Nephron (organoid): ENCODE data around the gene KLHL22.
"Not testable (repeated sequence)": the region's sequence is repeated elsewhere in the genome, so short reads cannot be mapped to it uniquely, and the experiment has no call there.

Experiments used
- H3K27ac Mint-ChIP-seq, 3 experiments: 2 replicates each; pipeline ENCODE4 v1.8.0; 2020; ENCODE audit warnings: mixed read lengths in 3 of 3, mild to moderate bottlenecking in 2 of 3, moderate library complexity in 1 of 3
- H3K27me3 Mint-ChIP-seq: 2 replicates; pipeline ENCODE4 v1.8.0; 2021; ENCODE audit warnings: low read depth, mild to moderate bottlenecking, moderate library complexity, mixed read lengths
- H3K36me3 Mint-ChIP-seq: 2 replicates; pipeline ENCODE4 v1.8.0; 2020; ENCODE audit warnings: low read depth, mixed read lengths
- H3K4me1 Mint-ChIP-seq: 2 replicates; pipeline ENCODE4 v1.8.0; 2020; ENCODE audit warnings: mixed read lengths
- H3K4me3 Mint-ChIP-seq, 3 experiments: 2 replicates each; pipeline ENCODE4 v1.8.0; 2020; ENCODE audit warnings: mild to moderate bottlenecking in 3 of 3, mixed read lengths in 3 of 3, moderate library complexity in 2 of 3
- H3K9me3 Mint-ChIP-seq: 2 replicates; pipeline ENCODE4 v1.8.0; 2020; ENCODE audit warnings: mixed read lengths
- CTCF ChIP-seq, 3 experiments: fragments of 200-600 bp; sonication (generic); IDR thresholded peaks; one replicate each; pipeline ENCODE4 v1.5.0; 2021; ENCODE audit warnings: antibody characterized with exemption in 3 of 3; ENCODE audit not compliant: unreplicated experiment in 3 of 3

The KLHL22 gene

DNA sequence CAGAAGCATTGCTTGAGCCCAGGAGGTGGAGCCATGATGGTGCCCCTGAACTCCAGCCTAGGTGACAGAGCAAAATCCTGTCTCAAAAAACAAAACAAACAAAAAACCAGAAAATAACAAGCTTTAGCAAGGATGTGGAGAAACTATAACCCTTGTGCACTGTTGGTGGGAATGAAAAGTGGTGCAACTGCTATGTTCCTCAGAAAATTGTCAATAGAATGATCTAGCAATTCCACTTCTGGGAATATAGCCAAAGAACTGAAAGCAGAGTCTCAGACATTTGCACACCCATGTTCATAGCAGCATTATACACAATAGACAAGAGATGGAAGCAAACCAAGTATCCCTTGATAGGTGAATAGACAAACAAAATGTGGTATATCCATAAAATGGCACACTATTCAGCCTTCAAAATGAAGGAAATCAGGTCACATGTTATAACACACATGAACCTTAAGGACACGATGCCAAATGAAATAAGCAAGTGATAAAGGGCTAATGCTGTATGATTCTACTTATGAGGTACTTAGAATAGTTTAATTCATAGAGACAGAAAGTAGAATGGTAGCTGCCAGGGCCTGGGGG, 15.9 kb downstream of the KLHL22 start:
- H3K27ac Mint-ChIP-seq = no peak overlapping the region
- H3K4me3 Mint-ChIP-seq = no peak overlapping the region
- no peak for TF ChIP-seq CTCF (IDR thresholded peaks at IDR 0.05; ENCODE audit: unreplicated experiment in 3 of 3)
- peaks cover 33% of the 10 kb centered on the region for H3K36me3 Mint-ChIP-seq
- no peaks in the 10 kb centered on the region for H3K4me1 Mint-ChIP-seq
- no peaks in the 10 kb centered on the region for H3K27me3 Mint-ChIP-seq
- peaks cover 8% of the 10 kb centered on the region for H3K9me3 Mint-ChIP-seq

DNA sequence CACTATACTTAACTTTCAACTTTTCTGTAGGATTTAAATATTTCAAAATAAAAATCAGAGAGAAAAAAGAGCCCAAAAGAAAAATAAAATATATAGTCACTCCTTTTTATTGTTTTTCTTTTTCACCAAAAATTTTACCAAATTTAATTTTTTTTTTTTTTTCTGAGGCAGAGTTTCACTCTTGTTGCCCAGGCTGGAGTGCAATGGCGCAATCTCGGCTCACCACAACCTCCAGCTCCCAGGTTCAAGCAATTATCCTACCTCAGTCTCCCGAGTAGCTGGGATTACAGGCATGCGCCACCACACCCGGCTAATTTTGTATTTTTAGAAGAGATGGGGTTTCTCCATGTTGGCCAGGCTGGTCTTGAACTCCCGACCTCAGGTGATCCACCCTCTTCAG, 17.5 kb downstream of the KLHL22 start:
- not testable (repeated sequence) for H3K4me1 Mint-ChIP-seq, H3K4me3 Mint-ChIP-seq, H3K27ac Mint-ChIP-seq, H3K9me3 Mint-ChIP-seq, H3K27me3 Mint-ChIP-seq
- H3K36me3 Mint-ChIP-seq = peaks cover 25% of the 10 kb centered on the region

- not testable (repeated sequence) for H3K27me3 Mint-ChIP-seq, H3K9me3 Mint-ChIP-seq
Observed at GRCh38 chr22:20475569-20475968, 20.0 kb downstream of the KLHL22 start.

DNA sequence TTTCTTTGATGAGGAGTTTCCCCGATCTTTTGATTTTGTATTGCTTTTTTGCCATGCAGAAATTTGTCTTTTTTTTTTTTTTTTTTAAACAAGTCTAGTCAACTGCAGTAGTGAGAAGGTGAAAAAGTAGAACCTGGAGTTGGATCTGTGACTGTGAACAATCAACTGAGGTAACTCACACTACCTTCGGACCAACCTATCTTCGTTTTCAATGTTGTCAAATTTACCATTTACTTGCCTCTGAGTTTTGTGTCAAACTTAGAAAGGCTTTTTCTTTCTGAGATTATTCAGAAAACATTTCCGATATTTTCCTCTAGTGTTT, 20.5 kb downstream of the KLHL22 start:
- H3K9me3 Mint-ChIP-seq = peaks cover 7% of the 10 kb centered on the region

More at GRCh38 chr22:20475569-20475968, 20.0 kb downstream of the KLHL22 start:
- H3K27ac Mint-ChIP-seq, H3K4me3 Mint-ChIP-seq, H3K4me1 Mint-ChIP-seq: not testable (repeated sequence)
- peaks cover 34% of the 10 kb centered on the region for H3K36me3 Mint-ChIP-seq

DNA sequence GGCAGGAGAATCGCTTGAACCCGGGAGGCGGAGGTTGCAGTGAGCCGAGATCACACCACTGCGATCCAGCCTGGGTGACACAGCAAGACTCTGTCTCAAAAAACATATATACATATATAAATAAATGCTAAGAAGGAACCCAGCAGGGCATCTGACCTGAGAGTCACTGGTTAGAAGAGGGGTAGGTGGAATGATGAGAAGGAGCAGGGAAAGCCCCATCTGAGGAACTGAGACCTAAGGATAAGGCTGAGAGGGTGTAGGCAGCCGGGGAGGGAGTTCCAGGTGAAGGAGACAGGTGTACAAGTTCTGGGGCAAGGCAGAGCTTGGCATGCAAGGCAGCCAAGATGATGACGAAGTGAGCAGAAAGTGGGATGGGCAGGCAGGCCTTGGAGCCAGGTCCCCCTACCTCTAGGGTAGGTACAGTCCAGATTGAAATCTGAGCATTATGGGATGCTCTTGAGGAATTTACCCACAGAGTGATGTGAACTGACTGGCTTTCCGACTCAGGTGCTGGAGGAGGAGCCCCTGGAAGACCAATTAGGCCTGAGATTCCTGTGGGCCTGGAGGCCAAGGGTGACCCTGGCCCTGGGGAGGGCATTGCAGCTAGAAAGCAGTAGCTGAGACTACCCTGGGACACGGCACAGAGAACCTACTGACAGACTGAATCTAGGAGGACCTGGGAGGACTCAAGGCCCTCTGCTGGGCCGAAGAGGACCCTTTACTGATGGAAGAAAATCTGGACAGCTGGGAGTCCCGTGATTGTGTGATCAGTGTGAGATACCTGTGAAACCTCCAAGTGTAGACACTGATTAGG, 22.8 kb downstream of the KLHL22 start:
- Mint-ChIP-seq H3K4me1 (peaks cover 15% of the 10 kb centered on the region), H3K36me3 (peaks cover 32% of the 10 kb centered on the region), H3K4me3 (no peak overlapping the region), H3K27ac (peak overlapping the region in 1 of 3 experiments; percentile 74), H3K9me3 (no peaks in the 10 kb centered on the region), H3K27me3 (no peaks in the 10 kb centered on the region)
- no peak for TF ChIP-seq CTCF (IDR thresholded peaks at IDR 0.05; ENCODE audit: unreplicated experiment in 3 of 3)

More for the DNA sequence above, 20.5 kb downstream of the KLHL22 start:
- no peak overlapping the region for H3K27ac Mint-ChIP-seq
- H3K4me3 Mint-ChIP-seq = no peak overlapping the region
- TF ChIP-seq CTCF (IDR thresholded peaks at IDR 0.05; ENCODE audit: unreplicated experiment in 3 of 3) = no peak
- H3K36me3 Mint-ChIP-seq = peaks cover 32% of the 10 kb centered on the region
- no peaks in the 10 kb centered on the region for H3K4me1 Mint-ChIP-seq
- H3K27me3 Mint-ChIP-seq = no peaks in the 10 kb centered on the region

- no peaks in the 10 kb centered on the region for H3K27me3 Mint-ChIP-seq
- no peak overlapping the region for H3K27ac Mint-ChIP-seq
- H3K4me1 Mint-ChIP-seq = peaks cover 24% of the 10 kb centered on the region
- peaks cover 26% of the 10 kb centered on the region for H3K36me3 Mint-ChIP-seq
- H3K9me3 Mint-ChIP-seq = no peaks in the 10 kb centered on the region
- H3K4me3 Mint-ChIP-seq = no peak overlapping the region
- no peak for TF ChIP-seq CTCF (IDR thresholded peaks at IDR 0.05; ENCODE audit: unreplicated experiment in 3 of 3)
Observed at GRCh38 chr22:20471126-20471833, 24.3 kb downstream of the KLHL22 start.

- not testable (repeated sequence) for H3K4me3 Mint-ChIP-seq, H3K27ac Mint-ChIP-seq, H3K27me3 Mint-ChIP-seq, H3K9me3 Mint-ChIP-seq
- H3K4me1 Mint-ChIP-seq = peaks cover 24% of the 10 kb centered on the region
- peaks cover 27% of the 10 kb centered on the region for H3K36me3 Mint-ChIP-seq
Observed at GRCh38 chr22:20470525-20470924, 25.1 kb downstream of the KLHL22 start.
